ENCODE data around the gene TGFBR2.

Gene TGFBR2

DNA sequence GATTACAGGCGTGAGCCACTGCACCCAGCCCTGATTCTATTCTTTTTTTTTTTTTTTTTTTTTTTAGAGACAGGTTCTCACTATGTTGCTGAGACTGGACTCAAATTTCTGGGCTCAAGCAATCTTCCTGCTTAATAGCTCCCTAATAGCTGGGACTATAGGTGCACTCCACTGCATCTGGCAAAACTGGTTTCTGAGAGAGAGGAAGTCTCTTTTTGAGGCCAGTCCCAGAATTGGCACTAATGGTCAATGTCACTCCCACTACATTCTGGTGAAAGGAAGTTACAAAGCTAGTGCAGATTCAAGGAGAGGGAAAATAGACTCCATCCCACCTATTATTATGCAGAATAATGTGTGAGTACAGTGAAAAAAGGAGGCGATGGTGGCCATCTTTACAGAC lies 5.8 kb upstream of the TGFBR2 start:
- no peak for DNase-seq (ENCODE audit: low read depth in 1 of 2, low spot score in 1 of 2)

DNA sequence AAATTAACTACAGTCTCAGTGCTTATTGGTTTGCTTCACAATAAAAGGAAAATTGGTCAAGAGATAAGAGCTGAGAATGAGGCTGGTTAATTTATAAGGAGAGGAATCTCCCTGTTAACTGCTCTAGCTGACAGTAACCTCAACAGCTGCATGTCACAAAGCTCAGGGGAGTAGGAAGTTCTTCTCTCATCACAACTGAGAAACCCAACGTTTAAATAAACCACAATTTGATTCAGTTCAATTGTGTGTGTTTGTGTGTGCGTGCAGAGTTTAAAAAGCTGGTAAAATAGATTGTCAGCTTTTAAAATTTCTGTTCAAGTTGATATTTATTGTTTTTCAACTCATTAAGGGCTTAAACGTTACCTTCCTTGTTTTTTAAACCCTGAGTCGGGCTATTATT lies 3.5 kb upstream of the TGFBR2 start:
- no peak for DNase-seq (ENCODE audit: low read depth in 1 of 2, low spot score in 1 of 2)

DNA sequence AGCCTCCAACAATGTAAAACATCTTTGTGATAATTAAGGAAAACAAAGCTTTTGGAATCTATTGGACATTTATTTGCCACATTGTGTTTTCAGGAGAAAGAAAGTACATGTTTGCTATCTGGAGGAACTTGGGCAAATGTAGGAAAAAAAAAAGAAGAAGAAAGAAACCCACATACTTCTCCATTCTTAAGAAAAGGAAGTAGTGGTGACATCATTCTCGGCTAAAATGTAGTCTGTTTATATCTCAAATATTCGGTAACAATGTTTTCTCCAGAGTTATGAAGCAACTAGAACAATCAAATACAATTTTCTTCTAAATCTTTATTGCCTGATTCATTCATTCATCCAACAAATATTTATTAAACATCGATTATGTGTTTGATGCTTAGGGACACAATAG lies 2.3 kb upstream of the TGFBR2 start:
- no peak for DNase-seq (ENCODE audit: low read depth in 1 of 2, low spot score in 1 of 2)

DNA sequence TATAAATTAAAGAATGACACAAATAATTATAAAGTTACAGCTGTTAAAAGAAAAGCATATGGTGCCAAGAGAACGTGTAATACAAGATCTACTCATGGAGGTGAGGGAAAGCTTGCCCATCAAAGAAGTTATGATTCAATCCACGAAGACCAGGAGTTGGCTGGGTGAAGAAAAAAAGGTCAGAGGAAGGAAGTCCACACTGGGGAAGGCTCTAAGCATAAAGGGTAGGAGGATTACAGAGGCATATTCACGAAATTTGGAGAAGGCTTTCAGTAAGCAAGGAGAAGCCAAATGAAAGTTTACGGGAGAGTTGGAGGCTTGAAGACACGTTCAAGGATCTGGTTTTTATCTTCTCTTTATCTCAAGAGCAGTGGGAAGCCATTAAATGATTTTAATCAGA lies 1.8 kb upstream of the TGFBR2 start:
- DNase-seq (ENCODE audit: low read depth in 1 of 2, low spot score in 1 of 2), result no peak

DNA sequence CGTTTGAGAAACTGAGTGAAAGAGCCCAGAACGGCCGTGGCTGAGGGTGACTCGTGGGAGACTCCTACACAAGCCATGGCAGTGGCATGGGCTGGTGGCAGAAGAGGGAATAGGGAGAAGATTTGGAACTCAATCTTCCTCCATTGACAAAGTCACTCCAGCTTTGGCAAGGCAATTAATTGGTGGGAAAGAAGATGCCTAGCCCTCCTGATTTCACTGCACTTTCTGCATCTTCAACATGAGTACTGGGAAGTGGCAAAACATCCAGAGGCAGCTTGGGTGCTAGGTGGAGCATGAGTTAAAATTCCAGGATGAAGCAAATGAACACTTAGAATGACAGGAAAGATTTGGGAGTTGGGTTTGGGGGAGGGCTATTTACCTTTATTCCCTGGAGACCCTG lies 1.4 kb upstream of the TGFBR2 start:
- no peak for DNase-seq (ENCODE audit: low read depth in 1 of 2, low spot score in 1 of 2)

DNA sequence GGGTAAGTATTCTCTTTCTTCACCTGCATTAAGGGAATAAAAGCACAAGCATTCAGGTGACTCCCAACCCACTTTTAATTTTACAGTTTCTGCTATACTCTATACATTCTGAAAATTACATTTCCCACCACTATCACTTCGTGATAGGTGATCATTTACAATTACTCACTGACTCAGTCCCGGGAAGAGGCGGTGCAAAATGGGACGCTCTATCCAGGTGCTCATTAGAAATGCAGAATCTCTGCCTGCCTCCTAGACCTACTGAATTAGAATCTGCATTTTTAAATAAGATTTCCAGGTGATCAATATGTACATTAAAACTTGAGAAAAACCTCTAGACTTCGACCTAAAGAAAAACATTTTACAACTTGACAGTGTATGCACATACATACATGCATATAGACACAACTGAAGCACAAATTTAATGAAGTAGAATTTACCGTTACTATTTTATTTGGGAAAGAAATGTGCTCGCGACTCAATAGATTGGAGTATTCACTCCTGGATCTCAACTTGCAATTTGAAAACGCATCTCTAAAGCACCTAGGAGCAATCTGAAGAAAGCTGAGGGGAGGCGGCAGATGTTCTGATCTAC lies 598 bp upstream of the TGFBR2 start:
- no peak for DNase-seq (ENCODE audit: low read depth in 1 of 2, low spot score in 1 of 2)

DNA sequence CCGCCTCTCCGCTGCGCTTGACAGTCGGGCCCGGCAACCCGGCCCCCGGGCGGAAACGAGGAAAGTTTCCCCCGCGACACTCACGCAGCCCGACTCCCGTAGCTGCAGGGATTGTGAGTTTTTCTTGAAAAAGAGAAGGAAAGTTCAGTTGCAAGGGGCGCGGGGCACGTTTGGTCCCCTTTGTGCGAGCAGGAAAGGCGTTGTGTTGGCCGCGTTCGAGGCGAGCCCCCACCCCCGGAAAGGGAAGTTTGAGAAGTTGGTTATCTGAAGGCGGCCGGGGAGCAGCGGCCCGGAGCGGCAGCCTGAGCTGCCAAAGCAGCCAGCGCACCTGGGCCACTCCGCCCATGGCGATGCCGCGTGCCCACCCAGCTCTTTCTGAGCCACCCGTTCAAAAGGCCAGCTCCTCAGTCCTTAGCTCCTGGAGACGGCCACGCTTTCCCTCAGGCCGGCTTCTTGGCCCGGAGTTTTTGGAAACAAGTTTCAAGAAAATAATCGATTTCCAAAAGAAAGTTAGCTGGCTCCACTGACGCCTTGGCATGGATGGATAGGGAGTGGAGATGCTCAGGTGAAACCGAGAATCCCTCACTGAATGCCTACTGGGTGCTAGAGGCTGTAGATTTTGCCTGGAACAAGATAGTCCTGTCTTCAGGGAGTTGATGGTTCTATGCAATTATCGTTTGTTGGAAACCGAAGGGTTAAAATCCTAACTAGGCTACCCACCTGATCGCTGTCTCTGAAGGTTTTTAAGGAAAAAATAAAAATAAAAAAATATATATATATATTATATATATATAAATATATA lies 832 bp downstream of the TGFBR2 start:
- peak; percentile 51 to 55 for DNase-seq (ENCODE audit: low read depth in 1 of 2, low spot score in 1 of 2)

DNA sequence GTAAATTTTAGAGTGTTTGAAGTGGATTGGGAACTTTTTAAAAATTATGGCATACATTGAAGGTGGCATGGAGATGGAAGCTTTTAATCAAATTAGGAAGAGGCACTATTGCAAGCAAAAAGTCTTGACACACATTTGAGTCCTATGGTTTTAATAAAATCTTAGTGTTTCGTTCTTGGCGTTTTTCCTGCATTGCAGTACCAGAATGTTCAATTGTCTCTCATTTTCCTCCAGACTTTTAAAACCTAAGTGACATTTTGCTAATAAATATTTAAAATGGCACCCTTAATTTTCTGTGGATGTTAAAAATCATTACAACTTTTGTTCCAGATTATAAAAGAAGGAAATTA lies 2.2 kb downstream of the TGFBR2 start:
- no peak for DNase-seq (ENCODE audit: low read depth in 1 of 2, low spot score in 1 of 2)

DNA sequence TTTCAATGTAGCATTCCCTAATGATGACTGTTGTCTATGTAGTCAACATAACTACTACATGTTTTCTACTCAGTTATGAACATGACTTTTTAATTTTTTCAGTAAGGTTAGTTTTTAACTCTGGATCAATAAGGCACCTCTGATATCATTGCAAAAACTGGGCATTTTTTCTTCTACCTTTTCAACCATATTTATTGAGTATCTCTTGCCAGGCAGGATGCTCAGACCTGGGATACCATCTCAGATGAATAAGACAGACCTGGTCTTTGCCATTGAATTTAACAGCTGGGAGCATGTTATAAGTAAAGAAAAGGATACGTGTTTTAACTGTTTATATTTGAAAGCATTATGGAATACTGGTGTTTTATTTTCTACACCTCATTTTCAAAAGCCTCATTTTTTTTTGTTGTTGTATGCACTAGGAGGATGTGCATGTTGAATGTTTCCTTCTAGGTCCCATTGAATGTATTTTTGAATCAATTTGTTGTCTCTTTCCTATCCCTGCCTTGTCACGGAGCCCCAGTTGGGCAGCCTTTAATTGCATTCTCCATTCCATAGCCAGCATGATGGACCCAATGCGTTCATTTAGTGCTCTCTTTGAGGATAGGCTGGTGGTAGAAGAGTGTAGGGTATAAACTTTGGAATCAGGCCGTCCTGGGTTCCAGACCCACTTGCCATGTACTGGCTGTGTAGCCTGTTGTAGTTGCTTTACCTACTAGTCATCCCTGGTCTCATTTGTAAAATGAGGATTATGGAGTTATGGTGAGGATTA lies 3.7 kb downstream of the TGFBR2 start:
- DNase-seq (ENCODE audit: low read depth in 1 of 2, low spot score in 1 of 2), result no peak

DNA sequence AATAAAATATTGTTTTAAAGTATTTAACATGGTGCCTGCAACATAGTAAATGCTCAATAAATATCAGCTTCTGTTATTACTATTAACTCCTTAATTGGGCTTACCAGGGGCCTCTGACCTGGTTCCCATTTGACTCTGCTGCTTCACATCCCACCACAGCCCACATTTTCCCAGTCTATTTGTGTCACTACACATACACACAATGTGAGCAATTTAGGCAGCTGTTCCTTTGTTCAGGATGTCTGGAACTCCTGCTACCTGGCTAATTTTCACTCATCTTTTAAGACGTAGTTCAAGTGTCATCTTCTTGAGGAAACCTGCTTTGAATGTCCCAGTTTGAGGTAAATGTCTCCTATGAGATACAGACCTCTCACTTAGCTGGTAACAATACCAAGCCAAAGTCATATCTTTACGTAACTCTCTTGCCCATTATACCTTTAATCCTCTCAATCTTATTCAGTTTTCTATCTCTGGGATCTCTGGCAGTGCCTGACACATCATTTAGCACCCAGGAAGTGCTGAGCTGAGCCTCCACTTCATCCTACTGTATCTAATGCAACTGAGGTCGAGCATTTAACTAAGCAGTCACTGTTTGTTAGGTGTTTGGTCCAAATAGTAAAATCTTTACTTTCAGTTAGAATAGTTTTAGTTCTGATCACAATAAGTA lies 4.4 kb downstream of the TGFBR2 start:
- DNase-seq (ENCODE audit: low read depth in 1 of 2, low spot score in 1 of 2), result no peak

DNA sequence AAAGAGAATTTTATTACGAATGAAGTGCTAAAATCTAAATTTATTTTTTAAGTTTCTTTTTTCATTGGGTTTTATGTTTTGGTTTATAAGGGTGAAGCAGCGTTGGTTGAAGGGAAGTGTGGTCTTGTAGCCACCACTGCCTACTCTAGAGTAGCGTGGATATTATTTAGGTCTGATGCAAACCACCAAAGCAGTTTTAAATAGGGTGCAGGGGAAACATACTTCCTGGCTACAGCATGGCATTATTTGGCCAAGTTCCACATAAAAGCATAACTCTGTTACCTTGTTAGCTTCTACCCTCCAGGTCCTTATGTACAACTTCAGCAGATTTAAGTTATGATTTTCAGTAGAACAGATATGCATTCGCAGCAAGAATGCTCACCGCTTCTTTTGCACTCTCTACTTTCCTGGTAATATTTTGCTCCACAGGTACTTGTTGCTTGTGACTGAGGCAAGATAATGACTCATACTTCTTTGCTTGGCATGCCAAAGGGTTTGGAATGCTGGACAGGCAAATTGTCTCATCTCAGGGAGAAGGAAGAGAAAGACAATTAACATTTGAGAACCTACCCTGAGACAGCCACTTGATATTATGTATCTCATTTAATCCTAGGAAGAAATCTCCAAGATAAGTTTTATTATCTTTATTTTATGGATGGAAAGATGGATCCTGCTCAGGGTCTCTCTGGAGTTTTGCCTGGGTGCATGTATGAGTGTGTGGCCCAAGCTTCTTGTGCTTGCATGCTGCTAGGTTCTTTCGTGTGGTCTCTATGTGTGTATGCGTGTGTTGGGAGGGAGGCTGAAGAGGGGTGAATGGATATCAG lies 5.4 kb downstream of the TGFBR2 start:
- no peak for DNase-seq (ENCODE audit: low read depth in 1 of 2, low spot score in 1 of 2)

DNA sequence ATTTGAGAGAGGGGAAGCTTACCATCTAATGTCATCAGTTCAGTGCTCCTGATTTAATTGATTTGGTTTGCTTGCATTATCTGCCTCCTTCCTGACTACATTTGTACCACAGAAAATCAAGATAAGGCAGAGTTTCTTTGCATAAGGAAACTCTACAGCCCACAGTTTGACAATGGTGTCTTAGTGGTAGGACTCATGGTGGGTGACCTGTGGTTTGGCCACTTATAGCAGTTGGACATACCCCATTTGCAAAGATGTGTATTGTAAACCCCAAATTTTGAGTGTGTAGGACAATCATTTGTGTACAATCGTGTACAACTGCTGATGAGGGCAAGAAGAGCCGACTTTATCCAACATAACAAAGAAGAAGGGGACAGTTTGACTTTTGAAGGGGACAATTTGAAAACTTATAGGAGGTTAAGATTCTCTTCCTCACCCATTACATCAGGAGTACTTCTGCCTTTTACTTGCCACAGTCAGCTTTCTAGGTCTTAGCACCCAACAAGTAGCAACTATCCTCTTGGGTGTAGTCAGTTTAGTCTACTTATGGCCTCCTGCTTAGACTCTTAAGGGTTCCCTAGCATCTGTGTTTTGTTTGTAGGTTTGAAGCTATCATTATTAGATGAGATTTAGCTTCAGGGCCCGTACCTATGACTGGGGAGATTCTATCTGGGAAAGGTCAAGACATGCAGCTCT lies 6.2 kb downstream of the TGFBR2 start:
- DNase-seq (ENCODE audit: low read depth in 1 of 2, low spot score in 1 of 2), result no peak

DNA sequence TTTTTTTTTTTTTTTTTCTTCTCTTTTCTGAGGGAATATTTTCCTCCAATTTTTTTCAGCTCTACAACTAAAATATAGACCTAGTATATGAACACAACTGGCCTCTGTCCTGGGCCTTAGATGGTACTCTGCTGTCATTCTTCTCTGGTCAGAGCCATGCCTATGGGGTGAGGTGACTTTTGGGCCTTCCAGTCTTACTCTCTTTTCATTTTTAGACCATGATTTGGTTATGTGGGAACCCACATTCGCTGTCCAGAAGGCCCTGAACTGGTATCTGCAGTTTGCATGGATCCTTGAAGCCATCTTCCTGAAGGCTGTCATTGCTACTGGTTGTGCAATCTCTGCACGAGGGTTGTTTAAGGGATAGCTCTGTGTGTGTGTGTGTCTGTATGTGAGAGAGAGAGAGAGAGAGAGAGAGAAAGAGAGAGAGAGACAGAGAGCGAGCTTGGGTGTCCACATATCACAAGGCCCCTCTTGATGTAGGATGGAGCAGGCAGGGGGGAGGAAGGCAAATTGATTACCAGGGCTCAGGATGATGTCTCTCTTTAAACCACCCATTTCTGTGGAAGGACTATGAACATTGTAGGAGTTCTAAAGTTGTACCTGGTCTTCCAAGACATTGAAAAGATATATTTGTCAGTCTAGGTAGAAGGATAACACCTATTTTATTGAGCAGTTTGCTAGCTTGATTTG lies 6.9 kb downstream of the TGFBR2 start:
- DNase-seq (ENCODE audit: low read depth in 1 of 2, low spot score in 1 of 2), result no peak

DNA sequence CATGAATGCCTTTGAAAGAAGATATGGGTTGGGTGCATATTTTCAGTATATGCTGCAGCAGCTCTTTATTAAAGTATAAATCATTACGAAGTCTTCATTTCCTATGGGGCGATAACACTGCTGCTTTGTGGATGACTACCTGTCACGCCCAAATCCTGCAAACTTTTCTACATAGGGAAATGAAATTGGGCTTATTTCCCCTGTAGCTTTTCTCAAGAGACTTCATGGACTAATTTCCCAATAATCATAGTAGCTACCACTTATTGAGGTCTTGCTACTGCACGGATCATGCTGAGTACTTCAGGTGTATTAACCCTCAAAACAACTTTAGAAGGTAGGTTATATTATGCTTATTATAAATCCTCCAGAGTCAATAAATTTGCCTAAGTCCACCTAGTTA lies 8.0 kb downstream of the TGFBR2 start:
- no peak for DNase-seq (ENCODE audit: low read depth in 1 of 2, low spot score in 1 of 2)

DNA sequence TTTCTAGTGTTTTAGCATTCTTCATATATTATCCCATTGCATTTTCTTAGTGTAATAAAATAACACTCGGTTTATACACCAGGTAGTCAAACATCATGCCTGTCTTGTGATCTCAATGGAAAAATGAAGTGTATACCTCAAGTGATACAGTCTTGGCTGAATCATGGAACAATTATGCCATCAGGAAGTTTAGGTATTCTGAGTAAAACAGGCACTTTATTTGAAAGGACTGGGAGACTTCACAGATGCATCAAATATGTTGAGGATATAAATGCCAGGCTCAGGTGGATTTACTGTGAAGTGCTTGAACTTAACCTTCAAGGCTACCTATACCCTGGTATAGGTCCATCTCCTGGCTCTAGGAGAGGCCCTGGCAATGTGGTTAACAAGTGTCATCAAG lies 8.5 kb downstream of the TGFBR2 start:
- no peak for DNase-seq (ENCODE audit: low read depth in 1 of 2, low spot score in 1 of 2)

DNA sequence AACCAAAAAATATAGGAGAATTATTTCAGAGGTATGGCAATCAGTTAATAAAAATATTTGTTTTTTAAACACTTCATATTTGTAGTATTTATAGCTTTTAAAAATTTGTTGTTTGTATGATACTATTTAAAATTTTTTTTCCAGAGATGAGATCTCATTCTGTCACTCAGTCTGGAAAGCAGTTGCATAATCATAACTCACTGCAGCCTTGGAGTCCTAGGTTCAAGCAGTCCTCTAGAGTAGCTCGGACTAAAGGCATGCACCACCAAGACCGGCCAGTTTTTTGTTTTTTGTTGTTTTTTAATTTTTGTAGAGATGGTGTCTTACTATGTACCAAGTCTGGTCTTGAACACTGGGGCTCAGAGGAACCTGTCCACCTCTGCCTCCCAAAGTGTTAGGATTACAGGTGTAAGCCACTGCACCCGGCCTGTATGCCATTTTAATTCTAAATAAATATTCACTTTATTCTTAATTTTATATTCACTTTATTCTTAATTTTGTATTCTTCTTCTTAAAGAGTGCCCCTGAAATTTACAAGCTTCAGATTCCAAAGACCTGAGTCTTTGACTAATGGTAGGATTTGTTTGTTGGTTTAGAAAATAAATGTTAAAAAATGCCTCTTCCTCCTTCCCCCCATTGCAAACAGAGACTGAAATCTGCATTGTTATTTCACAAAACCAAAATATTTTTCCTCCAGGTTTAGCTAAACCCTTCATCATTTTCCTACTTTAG lies 9.4 kb downstream of the TGFBR2 start:
- DNase-seq (ENCODE audit: low read depth in 1 of 2, low spot score in 1 of 2), result no peak

DNA sequence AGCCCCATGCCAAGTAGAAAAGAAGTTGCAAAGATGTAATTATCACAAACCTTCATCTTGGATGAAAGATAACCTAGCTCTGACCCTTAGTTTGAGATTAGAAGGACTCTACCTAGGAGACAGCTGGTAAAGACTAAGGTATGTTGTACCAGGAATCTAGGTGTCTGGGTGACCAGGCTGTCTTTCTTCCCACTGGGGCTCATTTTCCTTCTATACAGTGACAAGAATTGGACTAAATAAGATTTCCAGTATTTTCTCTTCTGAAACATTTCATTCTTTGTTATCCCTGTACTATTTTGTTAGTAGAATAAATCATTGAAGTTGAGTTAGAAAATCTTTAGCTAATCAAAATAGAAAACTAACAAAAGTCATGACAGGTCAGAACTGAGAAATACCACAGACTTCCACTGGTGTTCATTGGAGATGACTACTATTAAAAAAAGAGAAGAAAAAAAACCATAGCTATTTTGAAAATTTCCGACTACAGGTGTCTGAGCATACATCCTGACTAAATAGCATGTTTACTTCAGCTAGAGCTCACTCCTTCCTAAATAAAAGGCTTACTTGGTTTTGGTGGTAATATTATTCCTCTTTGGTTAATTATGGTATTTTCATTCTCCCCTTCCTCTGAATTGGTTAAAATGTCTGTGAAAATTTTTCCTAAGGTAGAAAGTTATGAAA lies 10.1 kb downstream of the TGFBR2 start:
- DNase-seq (ENCODE audit: low read depth in 1 of 2, low spot score in 1 of 2), result no peak

DNA sequence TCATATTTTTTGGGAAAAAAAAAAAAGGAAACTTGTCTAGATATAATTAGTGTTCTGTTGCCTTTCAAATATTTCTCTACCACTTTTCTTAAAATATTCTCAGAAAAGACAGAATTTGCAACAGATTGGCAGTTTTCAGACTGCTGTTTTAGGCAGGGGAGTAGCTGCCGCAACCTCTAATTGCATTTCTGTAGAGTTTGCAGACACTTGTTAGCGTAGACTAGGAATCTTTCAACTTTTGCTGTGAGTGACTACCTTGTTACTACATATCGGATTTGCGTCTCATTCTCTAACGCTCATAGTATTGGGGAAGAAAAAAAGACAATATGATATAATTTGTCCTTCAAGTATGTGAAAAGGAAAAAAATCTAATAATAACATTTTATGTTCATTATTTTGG lies 10.7 kb downstream of the TGFBR2 start:
- no peak for DNase-seq (ENCODE audit: low read depth in 1 of 2, low spot score in 1 of 2)

DNA sequence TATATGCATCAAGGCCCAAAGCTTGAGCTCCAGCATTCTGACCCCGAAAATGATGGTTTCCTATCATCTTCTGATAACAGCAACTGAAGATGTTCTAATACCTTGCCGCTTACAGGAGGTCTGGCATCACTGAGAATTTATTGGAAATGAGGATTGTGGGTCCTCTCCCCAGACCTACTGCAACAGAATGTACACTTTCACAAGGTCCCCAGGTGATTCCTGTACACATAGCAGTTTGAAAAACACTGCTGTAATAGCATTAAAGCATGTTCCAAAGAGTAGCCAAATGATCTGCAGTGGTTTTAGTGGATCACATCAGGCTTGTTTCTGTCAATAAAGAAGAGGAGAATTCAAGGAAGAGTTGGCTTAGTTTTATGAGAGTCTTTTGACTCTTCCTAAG lies 11.3 kb downstream of the TGFBR2 start:
- no peak for DNase-seq (ENCODE audit: low read depth in 1 of 2, low spot score in 1 of 2)
